ENCODE data around the gene TMCC3.

DNA sequence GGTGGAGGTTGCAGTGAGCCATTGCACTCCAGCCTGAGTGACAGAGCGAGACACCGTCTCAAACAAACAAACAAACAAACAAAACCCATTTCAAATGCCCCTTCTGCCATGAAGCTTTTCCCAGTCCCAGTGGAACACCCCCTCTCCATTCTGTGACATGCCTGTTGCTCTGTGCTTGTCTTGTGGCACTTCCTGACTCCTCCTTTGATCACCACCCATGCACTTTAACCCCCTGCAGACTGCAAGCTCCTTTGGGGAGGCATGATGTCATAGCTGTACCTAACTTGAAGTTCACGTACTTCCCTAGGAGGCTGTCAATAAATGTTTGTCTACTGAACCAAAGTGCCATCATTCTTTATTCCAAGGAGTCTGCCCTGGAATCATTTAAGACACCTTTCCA, 64.7 kb downstream of the TMCC3 start:
- TF ChIP-seq CTCF (IDR thresholded peaks at IDR 0.05; ENCODE audit: insufficient read depth, low read depth, low read length) (no peak), EZH2 (IDR thresholded peaks at IDR 0.05; ENCODE audit: insufficient read depth, low read length) (no peak)

Data from astrocyte (in vitro differentiated cells and primary cell).